DMS79 treated with DMSO at 0.1 percent for 48 hours (cell line): ENCODE data around the gene DHFR.

Source experiments
- DNase-seq: peaks from one replicate; lab custom pipeline; 2025; lab: John Stamatoyannopoulos, UW

Gene DHFR

DNA sequence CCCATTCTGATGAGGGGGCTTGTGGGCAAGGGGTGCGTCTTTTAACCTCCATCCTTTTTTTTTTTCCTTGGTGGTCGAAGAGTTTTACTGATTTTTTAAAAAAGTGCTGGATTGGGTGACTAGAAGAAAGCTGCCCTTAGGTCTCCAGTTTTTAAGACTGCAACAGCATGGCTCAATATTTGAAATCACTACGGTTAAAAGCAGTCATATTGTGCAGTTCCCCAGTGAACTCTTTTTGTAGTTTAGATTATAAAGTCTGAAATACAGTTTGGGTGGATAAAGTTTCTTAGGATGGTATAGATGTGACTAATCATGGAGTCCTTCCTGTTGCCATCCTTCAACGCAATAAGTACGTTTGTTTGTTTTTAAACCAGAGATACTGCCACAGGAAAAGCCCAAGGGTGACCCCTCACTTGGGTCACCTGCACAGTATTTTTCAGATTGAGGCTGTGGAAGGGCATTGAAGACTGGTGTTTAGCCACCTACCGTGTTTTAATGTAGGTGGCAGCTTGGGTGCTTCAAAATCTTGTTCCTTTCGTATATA is 520 bp upstream of the DHFR start:
- no peak for DNase-seq

GRCh38 chr5:80654054-80654390 is 761 bp downstream of the DHFR start:
- peak; percentile 10 for DNase-seq

DNA sequence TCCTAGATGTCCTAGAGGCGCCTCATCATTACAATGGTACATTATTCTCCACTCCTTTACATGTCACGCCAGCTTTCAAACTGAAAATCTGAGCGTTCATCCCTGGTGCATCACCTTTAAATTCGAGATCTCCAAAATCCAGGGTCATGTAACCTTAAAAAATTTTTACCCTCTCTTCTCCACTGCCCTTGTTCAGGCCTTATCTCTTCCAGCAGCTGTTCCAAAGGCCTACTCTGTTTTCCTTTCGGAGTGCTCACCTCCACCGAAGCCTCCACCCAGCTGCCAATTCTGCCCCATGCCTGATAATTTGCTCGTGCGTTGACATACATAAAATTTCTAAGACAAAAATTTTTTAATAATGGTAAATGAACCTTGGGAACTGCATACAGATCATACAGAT is 1.3 kb downstream of the DHFR start:
- DNase-seq: peak; percentile 9

- DNase-seq: no peak
These were observed 7.9 kb downstream of the DHFR start for GRCh38 chr5:80646926-80647325.

- DNase-seq: no peak
These were observed 9.9 kb downstream of the DHFR start for GRCh38 chr5:80644900-80645299.

DNA sequence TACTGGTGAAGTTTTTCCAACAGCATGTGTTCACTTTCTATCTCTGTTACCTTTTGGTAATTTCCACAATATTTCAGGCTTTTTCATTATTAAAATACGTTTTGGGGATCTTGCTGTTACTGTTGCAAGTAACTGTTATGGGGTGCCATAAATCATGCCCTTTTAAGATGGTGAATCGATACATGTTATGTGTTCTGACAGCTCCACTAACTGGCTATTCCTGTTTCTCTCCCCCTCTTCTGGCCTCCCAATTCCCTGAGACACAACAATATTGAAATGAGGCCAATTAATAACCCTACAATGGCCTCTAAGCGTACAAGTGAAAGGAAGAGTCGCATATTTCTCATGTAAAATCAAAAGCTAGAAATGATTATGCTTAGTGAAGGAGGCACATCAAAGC is 13.4 kb downstream of the DHFR start:
- DNase-seq: no peak

- no peak for DNase-seq
These were observed 20.6 kb downstream of the DHFR start for GRCh38 chr5:80634193-80634592.

DNA sequence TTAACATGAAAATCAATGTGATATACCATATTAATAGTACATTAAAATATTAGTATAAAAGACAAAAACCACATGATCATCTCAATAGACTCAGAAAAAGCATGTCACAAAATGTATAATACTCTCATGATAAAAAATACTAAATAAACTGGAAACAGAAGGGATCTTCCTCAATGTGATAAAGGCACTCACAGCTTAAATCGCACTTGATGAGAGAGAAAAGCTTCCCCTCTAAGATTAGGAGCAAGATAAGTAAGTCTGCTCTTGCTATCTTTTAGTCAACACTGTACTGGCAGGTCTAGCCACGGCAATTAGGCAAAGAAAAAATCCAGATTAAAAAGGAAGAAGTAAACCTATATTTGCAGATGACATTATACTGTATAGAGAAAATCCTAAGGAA is 22.1 kb downstream of the DHFR start:
- DNase-seq: no peak

- DNase-seq: no peak
These were observed 23.2 kb downstream of the DHFR start for GRCh38 chr5:80631278-80632259.

DNA sequence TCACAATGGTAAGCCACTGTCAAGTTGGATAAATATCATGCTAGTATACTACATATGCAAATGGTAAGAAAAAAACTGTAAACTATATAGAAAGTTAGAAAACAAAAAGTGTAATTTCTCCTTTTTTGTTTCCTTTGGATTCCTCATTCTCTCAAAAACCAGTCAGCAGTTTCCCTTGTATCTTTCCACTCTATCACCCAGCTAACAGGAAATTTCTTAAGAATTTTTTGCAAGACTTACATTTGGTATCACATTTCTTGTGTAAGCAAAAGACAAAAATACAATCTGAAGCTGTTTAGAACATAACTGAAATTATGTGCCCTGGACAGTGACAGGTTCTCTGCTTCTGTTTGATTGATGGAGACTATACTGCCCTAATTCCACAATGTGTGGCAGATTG is 25.5 kb downstream of the DHFR start:
- no peak for DNase-seq

GRCh38 chr5:80625230-80625629 is 29.6 kb downstream of the DHFR start:
- DNase-seq: no peak

DNA sequence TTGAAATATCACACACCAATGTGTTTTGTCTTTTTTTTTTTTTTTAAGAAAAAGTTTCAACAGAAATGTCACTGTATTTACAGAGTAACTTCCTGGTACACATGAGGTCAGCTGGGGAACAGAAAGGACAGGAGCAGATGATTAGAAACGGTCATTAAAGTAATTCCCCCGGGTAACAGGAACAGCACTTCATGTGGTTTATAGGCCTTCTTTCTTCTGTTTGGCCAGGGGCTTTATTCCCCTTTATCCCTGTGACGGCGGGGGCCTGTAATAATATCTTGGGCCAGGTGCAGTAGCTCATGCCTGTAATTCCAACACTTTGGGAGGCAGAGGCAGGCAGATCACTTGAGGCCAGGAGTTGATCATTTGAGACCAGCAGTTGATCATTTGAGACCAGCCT is 30.8 kb downstream of the DHFR start:
- no peak for DNase-seq

- DNase-seq: no peak
These were observed 32.0 kb downstream of the DHFR start for GRCh38 chr5:80622756-80623155.

DNA sequence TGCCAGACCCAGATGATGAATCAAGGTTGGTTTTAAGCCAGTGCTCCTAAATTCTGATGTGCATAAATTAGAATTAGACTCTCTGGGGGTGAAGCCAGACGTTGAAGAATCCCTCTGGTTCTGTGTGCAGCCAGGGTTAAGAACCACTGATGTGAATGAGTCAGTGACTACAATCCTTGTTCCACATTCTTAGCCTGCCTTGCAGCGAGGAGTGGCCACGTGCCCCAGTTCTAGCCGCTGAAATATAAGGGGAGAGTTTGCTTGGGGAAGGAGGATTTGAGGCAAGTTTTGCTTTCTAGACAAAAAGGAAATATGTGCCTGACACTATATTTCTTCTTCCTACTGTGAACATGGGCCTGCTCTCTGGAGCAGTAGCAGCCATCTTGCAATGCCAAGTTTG is 34.6 kb downstream of the DHFR start:
- no peak for DNase-seq

DNA sequence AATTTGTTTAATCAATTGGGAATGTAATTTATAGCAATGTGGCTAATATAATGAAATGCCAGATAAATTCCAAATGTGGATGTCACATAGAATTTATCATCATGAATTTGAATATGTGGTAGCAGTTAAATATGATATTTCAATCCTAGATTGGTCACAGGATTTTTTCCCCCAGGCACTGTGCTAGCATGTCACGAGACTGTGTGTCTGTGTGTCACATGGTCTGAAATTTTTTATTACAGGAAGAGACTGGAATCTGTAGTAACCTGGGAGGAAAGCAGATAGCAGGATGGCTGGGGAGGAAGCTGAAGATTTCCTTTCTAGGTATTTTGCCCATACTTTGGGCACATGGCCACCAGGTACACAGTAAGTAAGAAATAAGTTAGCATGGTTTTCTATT is 35.7 kb downstream of the DHFR start:
- DNase-seq: no peak

- no peak for DNase-seq
These were observed 36.3 kb downstream of the DHFR start for GRCh38 chr5:80618438-80618837.

- no peak for DNase-seq
These were observed 39.4 kb downstream of the DHFR start for GRCh38 chr5:80615266-80615914.

GRCh38 chr5:80609692-80610091 is 45.1 kb downstream of the DHFR start:
- DNase-seq: no peak

GRCh38 chr5:80608731-80609130 is 46.1 kb downstream of the DHFR start:
- DNase-seq: no peak

- no peak for DNase-seq
These were observed 47.0 kb downstream of the DHFR start for GRCh38 chr5:80607832-80608231.

GRCh38 chr5:80607343-80607742 is 47.4 kb downstream of the DHFR start:
- no peak for DNase-seq

- DNase-seq: no peak
These were observed 53.7 kb downstream of the DHFR start for GRCh38 chr5:80600943-80601693.

- DNase-seq: no peak
These were observed 57.3 kb downstream of the DHFR start for GRCh38 chr5:80597500-80597899.
